Stomach smooth muscle (tissue), 2 donors: ENCODE data around the gene USF1.
"Not testable (repeated sequence)": the region's sequence is repeated elsewhere in the genome, so short reads cannot be mapped to it uniquely, and the experiment has no call there.

Experiments used
- H3K27ac ChIP-seq: one replicate; pipeline ENCODE4 v1.7.0; 2013; ENCODE audit warnings: mild to moderate bottlenecking, low read length, inconsistent platforms
- H3K27me3 ChIP-seq, 2 donors: one replicate each; pipeline ENCODE4 v1.7.0; 2013; ENCODE audit warnings: low read length in 2 of 2; ENCODE audit not compliant: insufficient read depth in 2 of 2, control insufficient read depth in 1 of 2
- H3K36me3 ChIP-seq, 2 donors: one replicate each; pipeline ENCODE4 v1.7.0; 2013; ENCODE audit warnings: low read length in 2 of 2; ENCODE audit not compliant: control insufficient read depth in 2 of 2, insufficient read depth in 2 of 2
- H3K4me1 ChIP-seq: one replicate; pipeline ENCODE4 v1.7.0; 2013; ENCODE audit warnings: low read length; ENCODE audit not compliant: control insufficient read depth, insufficient read depth
- H3K4me3 ChIP-seq, 2 donors: one replicate each; pipeline ENCODE4 v1.7.0; 2013; ENCODE audit warnings: low read length in 2 of 2
- H3K9ac ChIP-seq, 2 donors: one replicate each; pipeline ENCODE4 v1.7.0; 2013; ENCODE audit warnings: low read length in 2 of 2, mild to moderate bottlenecking in 1 of 2
- H3K9me3 ChIP-seq, 2 donors: one replicate each; pipeline ENCODE4 v1.7.0; 2013; ENCODE audit warnings: low read length in 2 of 2; ENCODE audit not compliant: control insufficient read depth in 2 of 2
- donor health status: healthy.
- donor health status: Pancreatic carcinoma.

Gene USF1

GRCh38 chr1:161065681-161066080, 19.9 kb upstream of the USF1 start:
- H3K27me3 ChIP-seq, H3K4me1 ChIP-seq, H3K36me3 ChIP-seq, H3K27ac ChIP-seq, H3K9me3 ChIP-seq, H3K4me3 ChIP-seq, H3K9ac ChIP-seq: not testable (repeated sequence)

GRCh38 chr1:161063936-161064335, 18.2 kb upstream of the USF1 start:
- not testable (repeated sequence) for H3K36me3 ChIP-seq, H3K27ac ChIP-seq, H3K27me3 ChIP-seq, H3K9ac ChIP-seq, H3K9me3 ChIP-seq, H3K4me3 ChIP-seq, H3K4me1 ChIP-seq

- no peaks in the 10 kb centered on the region for H3K27me3 ChIP-seq
- no peaks in the 10 kb centered on the region for H3K9me3 ChIP-seq
- H3K36me3 ChIP-seq = no peaks in the 10 kb centered on the region
- H3K9ac ChIP-seq = no peak overlapping the region
- no peaks in the 10 kb centered on the region for H3K4me1 ChIP-seq
- no peak overlapping the region for H3K27ac ChIP-seq
- no peak overlapping the region for H3K4me3 ChIP-seq
Measured at GRCh38 chr1:161061419-161061818, 15.6 kb upstream of the USF1 start.

- no peak overlapping the region for H3K9ac ChIP-seq
- no peak overlapping the region for H3K27ac ChIP-seq
- H3K9me3 ChIP-seq = no peaks in the 10 kb centered on the region
- H3K4me3 ChIP-seq = no peak overlapping the region
- no peaks in the 10 kb centered on the region for H3K36me3 ChIP-seq
- no peaks in the 10 kb centered on the region for H3K4me1 ChIP-seq
- H3K27me3 ChIP-seq = peaks cover 9 to 12% of the 10 kb centered on the region in 2 donors
Measured at GRCh38 chr1:161059293-161059692, 13.5 kb upstream of the USF1 start.

- Histone ChIP-seq H3K9ac (no peak overlapping the region), H3K27ac (no peak overlapping the region), H3K9me3 (no peaks in the 10 kb centered on the region), H3K4me1 (no peaks in the 10 kb centered on the region), H3K4me3 (no peak overlapping the region), H3K27me3 (peaks cover 9 to 14% of the 10 kb centered on the region in 2 donors), H3K36me3 (no peaks in the 10 kb centered on the region)
Measured at GRCh38 chr1:161054805-161055204, 9.0 kb upstream of the USF1 start.

GRCh38 chr1:161054232-161054631, 8.5 kb upstream of the USF1 start:
- peaks cover 9 to 14% of the 10 kb centered on the region in 2 donors for H3K27me3 ChIP-seq
- H3K4me1 ChIP-seq = no peaks in the 10 kb centered on the region
- no peaks in the 10 kb centered on the region for H3K9me3 ChIP-seq
- no peak overlapping the region for H3K9ac ChIP-seq
- H3K36me3 ChIP-seq = no peaks in the 10 kb centered on the region
- no peak overlapping the region for H3K27ac ChIP-seq
- H3K4me3 ChIP-seq = no peak overlapping the region

- no peak overlapping the region for H3K27ac ChIP-seq
- no peaks in the 10 kb centered on the region for H3K36me3 ChIP-seq
- H3K4me3 ChIP-seq = no peak overlapping the region
- H3K9me3 ChIP-seq = no peaks in the 10 kb centered on the region
- no peaks in the 10 kb centered on the region for H3K4me1 ChIP-seq
- H3K27me3 ChIP-seq = peaks cover 9 to 14% of the 10 kb centered on the region in 2 donors
- no peak overlapping the region for H3K9ac ChIP-seq
Measured at GRCh38 chr1:161052899-161053298, 7.1 kb upstream of the USF1 start.

GRCh38 chr1:161051219-161051618, 5.4 kb upstream of the USF1 start:
- H3K36me3 ChIP-seq = no peaks in the 10 kb centered on the region
- H3K9ac ChIP-seq = no peak overlapping the region
- H3K27me3 ChIP-seq = peaks cover 7 to 13% of the 10 kb centered on the region in 2 donors
- H3K27ac ChIP-seq = no peak overlapping the region
- H3K4me3 ChIP-seq = no peak overlapping the region
- no peaks in the 10 kb centered on the region for H3K9me3 ChIP-seq
- peaks cover 1% of the 10 kb centered on the region for H3K4me1 ChIP-seq

GRCh38 chr1:161048949-161049722, 3.4 kb upstream of the USF1 start:
- no peak overlapping the region for H3K4me3 ChIP-seq
- H3K4me1 ChIP-seq = peaks cover 11% of the 10 kb centered on the region
- H3K27me3 ChIP-seq = peaks cover 0 to under 1% of the 10 kb centered on the region in 2 donors
- no peaks in the 10 kb centered on the region for H3K9me3 ChIP-seq
- H3K9ac ChIP-seq = no peak overlapping the region
- H3K36me3 ChIP-seq = no peaks in the 10 kb centered on the region
- H3K27ac ChIP-seq = no peak overlapping the region

- Histone ChIP-seq H3K4me3 (no peak overlapping the region), H3K27me3 (no peaks in the 10 kb centered on the region), H3K9me3 (no peaks in the 10 kb centered on the region), H3K9ac (no peak overlapping the region), H3K36me3 (peaks cover 5% of the 10 kb centered on the region in 2 donors), H3K4me1 (peaks cover 13% of the 10 kb centered on the region), H3K27ac (no peak overlapping the region)
Measured at GRCh38 chr1:161047436-161048420, 2.0 kb upstream of the USF1 start.
